ENCODE data around the gene LHPP.

Gene LHPP

GRCh38 chr10:124601016-124601415, 139.4 kb downstream of the LHPP start:
- H3K4me1 ChIP-seq (ENCODE audit: control insufficient read depth in 5 of 5, insufficient read depth in 5 of 5, low read length in 5 of 5): peaks cover 0 to 3% (median 0%) of the 10 kb centered on the region in 5 donors
- no peak overlapping the region for H3K27ac ChIP-seq (ENCODE audit: low read depth, low read length)
- H3K27me3 ChIP-seq (ENCODE audit: control insufficient read depth in 5 of 5, insufficient read depth in 4 of 5, low read length in 5 of 5): no peaks in the 10 kb centered on the region
- H3K9ac ChIP-seq (ENCODE audit: low read length in 5 of 5): no peak overlapping the region
- H3K4me3 ChIP-seq (ENCODE audit: low read depth in 1 of 5, low read length in 5 of 5): no peak overlapping the region
- no peaks in the 10 kb centered on the region for H3K36me3 ChIP-seq (ENCODE audit: control insufficient read depth in 5 of 5, insufficient read depth in 5 of 5, low read length in 5 of 5)
- H3K9me3 ChIP-seq (ENCODE audit: control insufficient read depth in 5 of 5, low read length in 5 of 5): no peaks in the 10 kb centered on the region

- H3K4me3 ChIP-seq (ENCODE audit: low read depth in 1 of 5, low read length in 5 of 5): no peak overlapping the region
- H3K27ac ChIP-seq (ENCODE audit: low read depth, low read length): no peak overlapping the region
These were observed 140.0 kb downstream of the LHPP start for GRCh38 chr10:124601431-124602120.

GRCh38 chr10:124602121-124602561, 140.5 kb downstream of the LHPP start:
- no peaks in the 10 kb centered on the region for H3K27me3 ChIP-seq (ENCODE audit: control insufficient read depth in 5 of 5, insufficient read depth in 4 of 5, low read length in 5 of 5)
- H3K9ac ChIP-seq (ENCODE audit: low read length in 5 of 5): no peak overlapping the region
- H3K27ac ChIP-seq (ENCODE audit: low read depth, low read length): no peak overlapping the region
- H3K4me3 ChIP-seq (ENCODE audit: low read depth in 1 of 5, low read length in 5 of 5): no peak overlapping the region
- H3K4me1 ChIP-seq (ENCODE audit: control insufficient read depth in 5 of 5, insufficient read depth in 5 of 5, low read length in 5 of 5): peaks cover 0 to 5% (median 0%) of the 10 kb centered on the region in 5 donors
- no peaks in the 10 kb centered on the region for H3K9me3 ChIP-seq (ENCODE audit: control insufficient read depth in 5 of 5, low read length in 5 of 5)
- no peaks in the 10 kb centered on the region for H3K36me3 ChIP-seq (ENCODE audit: control insufficient read depth in 5 of 5, insufficient read depth in 5 of 5, low read length in 5 of 5)

More at GRCh38 chr10:124601431-124602120, 140.0 kb downstream of the LHPP start:
- H3K9me3 ChIP-seq (ENCODE audit: control insufficient read depth in 5 of 5, low read length in 5 of 5): no peaks in the 10 kb centered on the region
- H3K4me1 ChIP-seq (ENCODE audit: control insufficient read depth in 5 of 5, insufficient read depth in 5 of 5, low read length in 5 of 5): peaks cover 0 to 3% (median 0%) of the 10 kb centered on the region in 5 donors
- H3K27me3 ChIP-seq (ENCODE audit: control insufficient read depth in 5 of 5, insufficient read depth in 4 of 5, low read length in 5 of 5): no peaks in the 10 kb centered on the region
- H3K9ac ChIP-seq (ENCODE audit: low read length in 5 of 5): no peak overlapping the region
- H3K36me3 ChIP-seq (ENCODE audit: control insufficient read depth in 5 of 5, insufficient read depth in 5 of 5, low read length in 5 of 5): no peaks in the 10 kb centered on the region

- H3K9me3 ChIP-seq (ENCODE audit: control insufficient read depth in 5 of 5, low read length in 5 of 5): no peaks in the 10 kb centered on the region
- no peaks in the 10 kb centered on the region for H3K27me3 ChIP-seq (ENCODE audit: control insufficient read depth in 5 of 5, insufficient read depth in 4 of 5, low read length in 5 of 5)
- H3K36me3 ChIP-seq (ENCODE audit: control insufficient read depth in 5 of 5, insufficient read depth in 5 of 5, low read length in 5 of 5): no peaks in the 10 kb centered on the region
- peaks cover 0 to 5% (median 0%) of the 10 kb centered on the region in 5 donors for H3K4me1 ChIP-seq (ENCODE audit: control insufficient read depth in 5 of 5, insufficient read depth in 5 of 5, low read length in 5 of 5)
- no peak overlapping the region for H3K4me3 ChIP-seq (ENCODE audit: low read depth in 1 of 5, low read length in 5 of 5)
- no peak overlapping the region for H3K27ac ChIP-seq (ENCODE audit: low read depth, low read length)
- no peak overlapping the region for H3K9ac ChIP-seq (ENCODE audit: low read length in 5 of 5)
These were observed 141.2 kb downstream of the LHPP start for GRCh38 chr10:124602646-124603365.

- H3K9me3 ChIP-seq (ENCODE audit: control insufficient read depth in 5 of 5, low read length in 5 of 5): no peaks in the 10 kb centered on the region
- peaks cover 0 to 5% (median 0%) of the 10 kb centered on the region in 5 donors for H3K4me1 ChIP-seq (ENCODE audit: control insufficient read depth in 5 of 5, insufficient read depth in 5 of 5, low read length in 5 of 5)
- H3K4me3 ChIP-seq (ENCODE audit: low read depth in 1 of 5, low read length in 5 of 5): no peak overlapping the region
- no peaks in the 10 kb centered on the region for H3K27me3 ChIP-seq (ENCODE audit: control insufficient read depth in 5 of 5, insufficient read depth in 4 of 5, low read length in 5 of 5)
- no peak overlapping the region for H3K27ac ChIP-seq (ENCODE audit: low read depth, low read length)
- no peak overlapping the region for H3K9ac ChIP-seq (ENCODE audit: low read length in 5 of 5)
- no peaks in the 10 kb centered on the region for H3K36me3 ChIP-seq (ENCODE audit: control insufficient read depth in 5 of 5, insufficient read depth in 5 of 5, low read length in 5 of 5)
These were observed 142.0 kb downstream of the LHPP start for GRCh38 chr10:124603376-124604213.

GRCh38 chr10:124604214-124605000, 142.8 kb downstream of the LHPP start:
- no peaks in the 10 kb centered on the region for H3K36me3 ChIP-seq (ENCODE audit: control insufficient read depth in 5 of 5, insufficient read depth in 5 of 5, low read length in 5 of 5)
- H3K4me3 ChIP-seq (ENCODE audit: low read depth in 1 of 5, low read length in 5 of 5): no peak overlapping the region
- no peak overlapping the region for H3K27ac ChIP-seq (ENCODE audit: low read depth, low read length)
- no peak overlapping the region for H3K9ac ChIP-seq (ENCODE audit: low read length in 5 of 5)
- H3K27me3 ChIP-seq (ENCODE audit: control insufficient read depth in 5 of 5, insufficient read depth in 4 of 5, low read length in 5 of 5): no peaks in the 10 kb centered on the region
- peaks cover 0 to 5% (median 0%) of the 10 kb centered on the region in 5 donors for H3K4me1 ChIP-seq (ENCODE audit: control insufficient read depth in 5 of 5, insufficient read depth in 5 of 5, low read length in 5 of 5)
- H3K9me3 ChIP-seq (ENCODE audit: control insufficient read depth in 5 of 5, low read length in 5 of 5): no peaks in the 10 kb centered on the region

- H3K27ac ChIP-seq (ENCODE audit: low read depth, low read length): no peak overlapping the region
- no peaks in the 10 kb centered on the region for H3K9me3 ChIP-seq (ENCODE audit: control insufficient read depth in 5 of 5, low read length in 5 of 5)
- H3K4me3 ChIP-seq (ENCODE audit: low read depth in 1 of 5, low read length in 5 of 5): no peak overlapping the region
- no peaks in the 10 kb centered on the region for H3K27me3 ChIP-seq (ENCODE audit: control insufficient read depth in 5 of 5, insufficient read depth in 4 of 5, low read length in 5 of 5)
- no peak overlapping the region for H3K9ac ChIP-seq (ENCODE audit: low read length in 5 of 5)
- H3K4me1 ChIP-seq (ENCODE audit: control insufficient read depth in 5 of 5, insufficient read depth in 5 of 5, low read length in 5 of 5): peaks cover 0 to 5% (median 0%) of the 10 kb centered on the region in 5 donors
- H3K36me3 ChIP-seq (ENCODE audit: control insufficient read depth in 5 of 5, insufficient read depth in 5 of 5, low read length in 5 of 5): peaks cover 0 to 3% (median 0%) of the 10 kb centered on the region in 5 donors
These were observed 143.4 kb downstream of the LHPP start for GRCh38 chr10:124605001-124605370.

- Histone ChIP-seq H3K27ac (ENCODE audit: low read depth, low read length) (no peak overlapping the region), H3K4me1 (ENCODE audit: control insufficient read depth in 5 of 5, insufficient read depth in 5 of 5, low read length in 5 of 5) (peaks cover 0 to 5% (median 0%) of the 10 kb centered on the region in 5 donors)
These were observed 143.8 kb downstream of the LHPP start for GRCh38 chr10:124605481-124605855.

More at GRCh38 chr10:124605481-124605855, 143.8 kb downstream of the LHPP start:
- H3K9me3 ChIP-seq (ENCODE audit: control insufficient read depth in 5 of 5, low read length in 5 of 5): no peaks in the 10 kb centered on the region
- H3K4me3 ChIP-seq (ENCODE audit: low read depth in 1 of 5, low read length in 5 of 5): no peak overlapping the region
- H3K27me3 ChIP-seq (ENCODE audit: control insufficient read depth in 5 of 5, insufficient read depth in 4 of 5, low read length in 5 of 5): no peaks in the 10 kb centered on the region
- H3K9ac ChIP-seq (ENCODE audit: low read length in 5 of 5): no peak overlapping the region
- peaks cover 0 to 3% (median 0%) of the 10 kb centered on the region in 5 donors for H3K36me3 ChIP-seq (ENCODE audit: control insufficient read depth in 5 of 5, insufficient read depth in 5 of 5, low read length in 5 of 5)

Data from subcutaneous abdominal adipose tissue (tissue), 5 donors.